HG02973 (cell line): Measurements from ENCODE around the gene GRIK1.

Source experiments
- ATAC-seq: cut with Tn5 transposase; IDR thresholded peaks from one replicate; pipeline ENCODE4 v1.9.1; 2021; ENCODE audit warnings: moderate library complexity; ENCODE audit not compliant: unreplicated experiment

Gene GRIK1

GRCh38 chr21:29829564-29830275, 110.1 kb downstream of the GRIK1 start:
- ATAC-seq, result no peak

GRCh38 chr21:29827647-29828046, 112.1 kb downstream of the GRIK1 start:
- no peak for ATAC-seq

GRCh38 chr21:29827236-29827635, 112.6 kb downstream of the GRIK1 start:
- no peak for ATAC-seq

- ATAC-seq, result no peak
Measured at GRCh38 chr21:29826386-29826785, 113.4 kb downstream of the GRIK1 start.

- ATAC-seq, result no peak
Measured at GRCh38 chr21:29825936-29826335, 113.9 kb downstream of the GRIK1 start.

GRCh38 chr21:29825345-29825744, 114.5 kb downstream of the GRIK1 start:
- ATAC-seq, result no peak

- no peak for ATAC-seq
Measured at GRCh38 chr21:29822064-29822463, 117.7 kb downstream of the GRIK1 start.

GRCh38 chr21:29821230-29821629, 118.6 kb downstream of the GRIK1 start:
- ATAC-seq, result no peak

GRCh38 chr21:29819675-29820326, 120.0 kb downstream of the GRIK1 start:
- no peak for ATAC-seq

- no peak for ATAC-seq
Measured at GRCh38 chr21:29818383-29818921, 121.3 kb downstream of the GRIK1 start.

- ATAC-seq, result no peak
Measured at GRCh38 chr21:29817450-29817849, 122.3 kb downstream of the GRIK1 start.

GRCh38 chr21:29812947-29813346, 126.8 kb downstream of the GRIK1 start:
- no peak for ATAC-seq

- no peak for ATAC-seq
Measured at GRCh38 chr21:29810871-29811270, 128.9 kb downstream of the GRIK1 start.

- no peak for ATAC-seq
Measured at GRCh38 chr21:29808153-29808552, 131.6 kb downstream of the GRIK1 start.

- ATAC-seq, result no peak
Measured at GRCh38 chr21:29805105-29805504, 134.7 kb downstream of the GRIK1 start.

GRCh38 chr21:29803191-29803590, 136.6 kb downstream of the GRIK1 start:
- ATAC-seq, result no peak

GRCh38 chr21:29801122-29801521, 138.7 kb downstream of the GRIK1 start:
- ATAC-seq, result no peak

GRCh38 chr21:29800056-29800455, 139.7 kb downstream of the GRIK1 start:
- ATAC-seq, result no peak

- no peak for ATAC-seq
Measured at GRCh38 chr21:29798840-29799239, 141.0 kb downstream of the GRIK1 start.

GRCh38 chr21:29797155-29797554, 142.6 kb downstream of the GRIK1 start:
- ATAC-seq, result no peak

- ATAC-seq, result no peak
Measured at GRCh38 chr21:29793712-29794111, 146.1 kb downstream of the GRIK1 start.

- no peak for ATAC-seq
Measured at GRCh38 chr21:29789393-29789792, 150.4 kb downstream of the GRIK1 start.
